ENCODE data around the gene GRID2.

Gene GRID2

GRCh38 chr4:92776080-92776479 is 472.3 kb downstream of the GRID2 start:
- DNase-seq, result no peak

DNA sequence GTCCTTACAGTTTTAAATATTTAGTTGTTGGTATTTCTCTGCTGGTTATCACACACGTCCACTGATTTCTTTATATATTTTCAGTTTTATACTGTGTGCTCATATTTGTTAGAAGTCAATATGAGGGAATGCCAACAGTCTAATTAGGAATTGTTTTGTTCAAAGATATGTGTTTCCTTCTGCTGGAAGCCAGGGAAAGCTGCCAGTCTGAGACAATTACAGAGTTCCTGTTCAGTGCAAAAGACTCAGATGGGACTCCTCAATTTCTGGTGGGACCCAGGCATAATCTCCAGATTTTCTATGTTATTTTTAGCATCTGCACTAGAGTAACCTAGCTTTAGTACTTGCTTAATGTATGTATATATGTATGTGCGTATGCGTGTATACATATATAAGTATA is 486.0 kb downstream of the GRID2 start:
- DNase-seq, result no peak

DNA sequence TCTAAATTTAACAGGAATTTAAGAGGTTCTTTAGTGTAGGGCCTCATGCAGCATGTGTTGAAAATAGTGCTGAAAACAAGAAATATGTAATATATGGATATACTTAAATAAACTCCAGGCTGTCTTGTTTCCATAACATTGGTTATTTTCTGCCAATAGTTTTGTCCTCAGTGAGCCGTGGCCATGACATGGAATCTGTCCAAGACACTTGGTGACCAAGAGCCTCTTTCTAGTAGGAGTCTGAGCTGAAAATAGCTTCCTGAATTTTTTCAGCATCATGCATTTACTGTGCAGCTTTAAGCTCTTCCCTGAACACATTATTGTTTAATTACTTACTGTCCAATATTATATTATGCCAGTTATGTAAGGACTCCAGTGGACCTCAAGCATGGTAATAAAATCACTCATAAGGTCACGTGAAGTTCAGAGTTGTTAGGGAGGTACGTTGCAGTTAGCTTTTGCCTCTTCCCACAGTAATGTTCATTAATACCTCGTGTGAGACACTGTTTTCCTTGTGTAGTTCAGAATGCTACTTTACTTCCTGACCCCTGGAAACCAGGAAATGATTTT is 488.2 kb downstream of the GRID2 start:
- no peak for DNase-seq

DNA sequence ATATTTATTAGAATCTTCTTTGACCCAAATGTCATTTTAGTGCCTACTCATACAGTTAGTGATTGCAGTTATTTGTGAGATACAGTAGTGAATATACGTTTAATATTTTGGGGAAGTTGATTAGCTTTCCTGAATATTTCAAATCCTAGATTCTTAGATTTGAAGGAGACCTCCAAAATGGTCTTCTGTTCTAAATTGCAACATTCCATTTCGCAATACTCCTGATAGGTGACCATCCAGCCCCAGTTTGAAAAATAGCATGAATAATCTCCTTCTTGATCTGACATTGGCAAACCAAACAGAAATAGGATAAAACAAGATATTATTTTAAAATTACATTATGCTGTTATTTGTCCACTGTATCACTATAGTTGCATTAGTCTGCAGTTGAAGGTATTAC is 505.6 kb downstream of the GRID2 start:
- DNase-seq, result no peak

DNA sequence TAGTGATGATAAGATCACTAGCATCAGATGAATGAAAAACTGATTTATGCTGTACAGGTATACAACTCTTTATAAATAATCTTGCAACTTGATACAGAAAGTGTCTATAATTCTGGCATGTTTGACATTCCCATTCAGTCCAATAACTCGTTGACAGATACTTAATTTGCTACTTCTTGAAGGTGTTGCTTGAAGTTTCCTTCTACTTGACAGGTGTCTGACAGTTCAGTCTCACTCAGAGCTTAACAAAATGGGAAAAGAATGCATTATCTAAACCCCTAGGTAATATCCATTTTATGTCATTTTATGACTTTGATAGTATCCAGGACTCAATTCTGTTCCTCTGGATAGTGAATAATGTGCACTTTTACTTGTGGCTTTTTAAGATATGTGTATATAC is 508.9 kb downstream of the GRID2 start:
- no peak for DNase-seq

- no peak for DNase-seq
These were observed 510.9 kb downstream of the GRID2 start for GRCh38 chr4:92814677-92815076.

GRCh38 chr4:92825256-92825655 is 521.5 kb downstream of the GRID2 start:
- no peak for DNase-seq

- no peak for DNase-seq
These were observed 522.0 kb downstream of the GRID2 start for GRCh38 chr4:92825791-92826190.

- DNase-seq, result no peak
These were observed 527.0 kb downstream of the GRID2 start for GRCh38 chr4:92830771-92831170.

DNA sequence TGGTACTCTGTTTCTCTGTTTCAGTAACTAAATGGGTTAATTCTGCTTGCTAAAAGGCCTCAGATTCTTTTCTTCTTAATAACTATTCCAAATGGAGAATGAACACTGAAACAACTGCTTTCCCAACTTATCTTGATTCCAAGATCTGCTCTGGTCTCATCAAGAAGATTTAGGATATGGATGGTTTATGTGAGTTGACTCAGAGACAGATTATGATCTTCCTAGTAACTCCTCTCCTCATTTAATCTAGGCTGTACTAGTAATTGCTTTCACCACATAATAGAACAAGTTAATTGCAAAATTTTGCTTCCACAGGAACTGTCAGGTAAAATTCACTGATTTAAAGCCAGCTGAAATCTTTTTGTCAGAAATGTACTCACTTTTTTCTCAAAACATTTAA is 537.1 kb downstream of the GRID2 start:
- no peak for DNase-seq

DNA sequence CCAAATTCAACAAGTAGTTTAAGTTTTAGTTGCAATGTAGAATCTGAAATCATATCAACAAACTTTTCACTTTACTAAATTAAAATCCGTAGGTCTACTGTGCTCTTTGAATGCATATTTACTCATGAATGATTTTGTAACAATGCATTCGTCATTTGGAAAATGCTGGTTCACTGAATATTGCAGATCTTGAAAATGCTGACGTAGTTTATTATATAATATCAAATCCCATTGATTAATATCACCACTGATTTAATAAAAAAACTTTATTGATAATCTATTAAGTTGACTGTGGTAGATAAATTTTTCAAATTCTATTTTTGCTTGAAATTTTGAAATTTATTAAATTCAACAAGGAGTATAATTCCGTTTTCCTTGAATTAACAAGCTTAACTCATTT is 540.0 kb downstream of the GRID2 start:
- DNase-seq, result no peak

DNA sequence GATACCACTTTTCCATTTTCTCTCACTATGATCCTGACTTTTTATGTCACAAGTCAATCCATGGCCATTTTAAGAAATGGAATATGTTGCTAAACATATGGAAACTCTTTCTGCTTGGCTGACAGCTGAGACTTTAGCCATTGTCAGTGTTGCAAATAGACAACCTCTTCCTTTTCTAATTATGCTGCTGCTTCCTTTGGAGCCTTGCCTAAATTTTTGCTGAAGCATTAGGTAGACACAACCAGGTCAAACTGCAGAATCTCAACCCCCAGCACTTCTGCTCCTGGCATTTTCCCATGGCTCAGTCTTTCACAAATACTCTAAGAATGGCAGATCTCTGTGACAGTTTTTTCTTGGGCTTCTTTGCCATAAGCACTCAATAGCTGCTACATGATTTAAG is 543.3 kb downstream of the GRID2 start:
- DNase-seq, result no peak

DNA sequence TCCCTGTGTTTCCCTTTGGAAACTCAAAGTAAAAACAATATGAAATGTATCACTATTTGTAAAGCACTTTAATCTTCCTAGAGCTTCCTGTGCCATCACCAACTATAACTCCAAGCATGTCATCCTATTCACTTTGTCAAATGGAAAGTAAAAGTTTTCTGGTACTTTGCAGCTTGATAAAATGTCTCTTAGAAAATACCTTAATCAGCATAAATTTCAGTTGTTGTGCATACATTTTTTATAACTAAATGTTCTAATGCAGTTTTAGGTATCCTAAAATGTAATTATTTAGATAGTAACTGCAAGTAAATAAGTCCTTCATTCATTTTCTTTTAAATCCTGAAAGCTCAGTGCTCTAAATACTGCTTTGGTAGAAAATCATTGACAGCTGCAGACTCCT is 558.7 kb downstream of the GRID2 start:
- no peak for DNase-seq

DNA sequence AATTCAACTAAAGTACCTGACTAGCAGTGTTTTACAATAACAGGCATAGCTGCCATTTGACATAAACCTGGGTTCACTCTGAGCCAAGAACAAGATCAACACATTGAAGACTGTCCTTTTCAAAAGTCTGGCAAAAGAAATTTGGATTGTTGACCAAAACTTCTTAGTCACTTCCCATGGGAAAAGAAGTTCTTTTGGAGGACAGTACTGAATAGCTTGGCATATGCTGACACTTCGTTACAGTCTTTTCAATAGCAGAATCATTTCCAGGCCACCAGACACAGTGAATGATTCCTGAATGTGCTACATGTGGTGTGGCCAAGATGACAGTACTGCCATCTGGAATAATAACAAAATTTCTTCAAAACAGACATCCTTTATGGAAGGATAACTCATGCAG is 560.3 kb downstream of the GRID2 start:
- no peak for DNase-seq

GRCh38 chr4:92872604-92873003 is 568.8 kb downstream of the GRID2 start:
- no peak for DNase-seq

DNA sequence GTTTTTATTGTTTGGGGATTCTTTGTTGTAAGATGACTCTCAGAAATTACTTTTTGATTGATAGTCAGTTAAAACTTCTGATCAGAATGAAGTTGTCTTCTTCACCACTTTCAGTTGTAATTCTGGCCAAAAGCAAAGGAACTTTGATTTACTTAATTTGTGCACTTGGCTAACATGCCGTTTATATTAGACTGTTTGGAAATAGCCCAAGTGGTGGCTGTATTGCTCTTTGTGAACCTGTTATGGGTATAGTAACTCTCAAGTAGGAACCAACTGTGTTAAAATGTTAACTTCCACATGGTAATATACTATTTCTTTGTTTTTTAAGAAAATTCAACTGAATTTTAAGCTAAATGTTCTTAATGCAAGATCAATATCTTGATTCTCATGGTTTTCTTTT is 581.9 kb downstream of the GRID2 start:
- DNase-seq, result no peak

GRCh38 chr4:92952426-92952825 is 648.7 kb downstream of the GRID2 start:
- no peak for DNase-seq

GRCh38 chr4:92952897-92953296 is 649.1 kb downstream of the GRID2 start:
- no peak for DNase-seq

GRCh38 chr4:92953462-92953861 is 649.7 kb downstream of the GRID2 start:
- no peak for DNase-seq

DNA sequence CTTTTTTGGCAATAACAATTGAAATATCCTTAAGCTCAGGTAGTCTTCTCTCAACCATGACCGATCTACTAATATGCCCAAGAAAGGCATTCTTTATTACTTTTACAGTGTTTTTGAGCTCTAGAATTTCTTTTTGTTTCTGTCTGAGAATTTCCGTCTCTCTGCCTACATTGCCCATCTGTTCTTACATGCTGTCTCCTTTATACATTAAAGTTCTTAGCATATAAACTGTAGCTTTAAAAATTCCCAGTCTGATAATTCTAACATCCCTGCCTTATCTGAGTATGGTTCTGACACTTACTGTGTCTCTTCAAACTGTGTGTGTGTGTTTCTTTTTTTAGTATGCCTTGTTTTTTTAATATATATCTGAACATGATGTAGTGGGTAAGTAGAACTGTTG is 658.1 kb downstream of the GRID2 start:
- DNase-seq, result no peak

GRCh38 chr4:92962831-92963230 is 659.1 kb downstream of the GRID2 start:
- no peak for DNase-seq

DNA sequence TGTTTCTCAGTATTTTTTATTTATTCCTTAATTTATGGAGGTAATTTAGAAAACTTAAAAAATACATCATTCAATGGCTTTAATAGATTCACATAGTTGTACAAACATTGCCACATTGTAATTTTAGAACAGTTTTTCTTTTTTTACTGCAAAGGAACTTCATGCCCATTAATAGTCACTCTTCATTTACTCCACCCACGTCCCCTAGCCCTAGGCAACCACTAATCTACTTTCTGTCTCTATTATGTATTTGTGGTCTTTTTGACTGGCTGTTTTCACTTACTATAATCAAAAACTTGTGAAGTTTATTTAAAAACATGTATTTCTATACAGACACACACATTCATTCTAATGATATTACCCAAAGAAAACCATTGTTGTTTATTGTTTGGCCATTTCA is 664.8 kb downstream of the GRID2 start:
- no peak for DNase-seq

- no peak for DNase-seq
These were observed 665.2 kb downstream of the GRID2 start for GRCh38 chr4:92968996-92969395.

DNA sequence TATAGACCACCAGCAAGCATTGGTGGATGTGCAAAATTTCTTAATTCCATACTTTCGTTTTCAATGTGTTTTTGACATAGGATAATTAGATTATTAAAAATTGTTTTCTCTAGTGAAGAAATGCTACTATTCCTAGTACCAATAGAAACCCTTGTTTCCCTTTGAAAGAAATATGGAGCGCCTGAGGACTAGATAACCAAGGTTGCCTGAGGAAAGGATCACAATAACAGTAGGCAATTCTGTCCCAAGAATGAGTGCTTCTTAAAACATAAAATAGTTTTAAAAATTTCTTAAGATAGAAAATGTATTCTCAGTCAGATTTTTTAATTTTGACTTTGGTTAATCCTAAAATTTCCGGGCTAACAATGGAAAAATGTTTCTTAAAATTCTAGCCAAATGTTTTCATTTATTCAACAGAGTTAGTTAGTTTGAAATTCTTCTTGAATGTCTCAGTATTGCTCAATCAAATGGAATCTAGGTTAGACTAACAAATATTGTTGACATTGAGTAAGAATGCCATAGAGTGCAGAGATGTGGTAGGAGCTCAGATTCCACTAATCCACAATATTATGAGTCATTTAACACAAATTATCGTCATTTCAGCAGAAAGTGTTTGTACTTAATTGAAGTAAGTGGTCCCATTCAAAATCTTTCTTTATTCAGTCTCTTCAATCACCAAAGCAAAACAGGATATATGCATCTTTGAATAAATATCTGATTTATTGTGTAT is 666.0 kb downstream of the GRID2 start:
- no peak for DNase-seq

DNA sequence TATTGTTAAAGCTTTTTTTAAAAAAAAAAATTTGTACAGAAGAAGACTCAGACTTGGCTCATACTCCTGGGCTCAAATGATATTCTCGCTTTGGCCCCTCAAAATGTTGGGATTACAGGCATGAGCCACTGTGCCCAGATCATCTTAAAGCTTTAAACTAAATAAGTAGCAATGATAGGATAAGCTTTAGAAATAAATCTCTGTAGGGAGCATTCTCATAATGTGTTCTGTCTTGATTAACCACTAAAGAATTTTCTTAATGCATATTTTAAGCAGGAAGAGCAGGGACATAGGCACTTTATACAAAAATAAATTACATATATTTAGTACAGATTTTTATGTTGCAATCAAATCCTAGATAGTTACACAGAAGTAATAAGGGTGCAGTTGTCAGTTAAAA is 667.2 kb downstream of the GRID2 start:
- DNase-seq, result no peak

All from CD4-positive, alpha-beta T cell treated with Interleukin-4 for 1 hour (primary cell).